ENCODE results near the gene FBXO30.

GRCh38 chr6:145839653-145840052 lies 25.1 kb upstream of the FBXO30 start:
- TF ChIP-seq CTCF (IDR thresholded peaks at IDR 0.05; ENCODE audit: poor library complexity) (no peak), EZH2 (IDR thresholded peaks at IDR 0.05; ENCODE audit: borderline replicate concordance) (no peak)
